Head of caudate nucleus (tissue), 42 donors: ENCODE measurements around the gene ADCK1.

Experiments used
- DNase-seq, 42 donors: peaks; one replicate each; pipeline versions ENCODE4 v3.0.0 to v3.0.0-alpha.2; 2020 to 2021; ENCODE audit warnings: mixed read lengths in 7 of 42
- intact Hi-C: fragments of 100-400 bp; cut with DNase I; formaldehyde crosslinking; loops from one replicate; pipeline ENCODE4 v1.15.0; 2022

ADCK1 gene

GRCh38 chr14:77859934-77860570, 60.1 kb downstream of the ADCK1 start:
- peak in 4 of 42 donors; percentile 20 to 46 (median 35) for DNase-seq
- intact Hi-C loops, result loop anchor here (5.0 to 10.0 kb wide), 3 partner anchors 127 to 735 kb away; no protein-coding TSS in a partner anchor

- peak in 38 of 42 donors; percentile 26 to 87 (median 60) for DNase-seq
- intact Hi-C loops, result loop anchor here (5.0 to 10.0 kb wide), 3 partner anchors 126 to 734 kb away; no protein-coding TSS in a partner anchor
These were observed 61.3 kb downstream of the ADCK1 start for GRCh38 chr14:77861201-77861600.

- intact Hi-C loops, result loop anchor here (5.0 to 10.0 kb wide), 3 partner anchors 125 to 733 kb away; no protein-coding TSS in a partner anchor
- peak; percentile 42 to 97 (median 88) for DNase-seq
These were observed 62.4 kb downstream of the ADCK1 start for GRCh38 chr14:77862154-77862786.

DNA sequence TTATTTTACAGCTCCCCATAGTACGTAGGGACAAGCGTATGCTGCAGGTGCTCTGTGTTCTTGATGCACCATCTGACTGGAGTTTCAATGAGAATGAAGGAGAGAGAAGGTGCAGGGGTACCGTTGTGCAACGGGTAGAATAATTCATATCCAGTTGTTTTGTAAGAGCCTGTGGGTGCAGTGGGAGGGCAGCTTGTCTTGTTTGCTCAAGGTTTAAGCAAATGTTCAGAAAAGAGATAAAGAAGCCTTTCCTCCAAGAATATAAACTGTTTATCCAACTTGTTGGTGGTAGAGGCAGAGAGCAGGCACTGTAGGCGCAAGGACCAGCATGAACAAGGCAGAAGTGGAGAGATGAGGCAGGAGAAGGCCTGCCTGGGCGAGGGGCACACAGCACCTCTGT, 64.2 kb downstream of the ADCK1 start:
- intact Hi-C loops, result loop anchor here (5.0 to 10.0 kb wide), 3 partner anchors 123 to 731 kb away; no protein-coding TSS in a partner anchor

GRCh38 chr14:77864580-77864979, 64.7 kb downstream of the ADCK1 start:
- no peak for DNase-seq
- intact Hi-C loops, result loop anchor here (5.0 to 10.0 kb wide), 3 partner anchors 123 to 730 kb away; no protein-coding TSS in a partner anchor

More for the DNA sequence above, 64.2 kb downstream of the ADCK1 start:
- DNase-seq, result peak in 3 of 42 donors; percentile 25 to 41 (median 28)

GRCh38 chr14:77865455-77865854, 65.5 kb downstream of the ADCK1 start:
- intact Hi-C loops, result loop anchor here (10.0 kb wide), 2 partner anchors 289 to 729 kb away; no protein-coding TSS in a partner anchor

GRCh38 chr14:77866932-77867331, 67.0 kb downstream of the ADCK1 start:
- intact Hi-C loops, result loop anchor here (10.0 kb wide), 2 partner anchors 288 to 728 kb away; no protein-coding TSS in a partner anchor
- no peak for DNase-seq

More at GRCh38 chr14:77865455-77865854, 65.5 kb downstream of the ADCK1 start:
- DNase-seq, result no peak

- intact Hi-C loops, result loop anchor here (10.0 kb wide), 2 partner anchors 287 to 727 kb away; no protein-coding TSS in a partner anchor
- DNase-seq, result no peak
These were observed 67.6 kb downstream of the ADCK1 start for GRCh38 chr14:77867476-77867875.

DNA sequence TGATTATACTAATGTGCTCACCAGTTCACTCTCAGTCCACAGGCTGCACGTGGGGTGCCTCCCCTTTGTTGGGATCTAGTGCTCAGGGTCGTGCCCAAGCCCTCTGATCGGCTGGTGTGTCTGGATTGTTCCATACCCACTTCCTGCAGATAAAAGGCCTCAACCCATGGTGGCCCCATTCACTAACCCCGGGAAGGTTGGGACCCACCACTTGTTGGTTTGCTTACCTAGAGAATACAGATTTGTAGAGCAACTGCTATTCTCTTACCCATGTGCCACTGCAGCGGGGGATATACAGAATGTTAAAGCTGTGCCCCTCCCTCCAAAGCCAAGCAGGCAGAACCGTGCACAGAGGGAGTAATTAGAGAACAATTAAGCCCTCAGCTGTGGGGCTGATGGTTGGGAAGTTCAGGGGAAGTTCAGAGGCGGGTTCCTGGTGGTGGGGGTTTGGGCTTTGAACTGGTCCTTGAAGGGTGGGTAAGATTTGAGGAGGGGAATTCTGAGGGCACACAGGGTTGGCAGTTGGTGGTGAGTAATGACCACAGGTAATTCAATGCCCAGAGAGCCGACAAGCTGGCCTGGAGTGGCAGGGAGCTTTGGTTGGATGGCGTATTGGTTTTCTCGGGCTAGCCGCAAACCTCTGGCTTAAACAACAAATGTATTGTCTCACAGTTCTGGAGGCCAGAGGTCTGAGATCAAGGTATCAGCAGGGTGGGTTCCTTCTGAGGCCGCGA, 68.8 kb downstream of the ADCK1 start:
- DNase-seq, result no peak
- intact Hi-C loops, result loop anchor here (10.0 kb wide), 2 partner anchors 286 to 726 kb away; no protein-coding TSS in a partner anchor

- intact Hi-C loops, result loop anchor here (10.0 kb wide), 2 partner anchors 285 to 725 kb away; no protein-coding TSS in a partner anchor
- DNase-seq, result no peak
These were observed 69.4 kb downstream of the ADCK1 start for GRCh38 chr14:77869340-77869739.

DNA sequence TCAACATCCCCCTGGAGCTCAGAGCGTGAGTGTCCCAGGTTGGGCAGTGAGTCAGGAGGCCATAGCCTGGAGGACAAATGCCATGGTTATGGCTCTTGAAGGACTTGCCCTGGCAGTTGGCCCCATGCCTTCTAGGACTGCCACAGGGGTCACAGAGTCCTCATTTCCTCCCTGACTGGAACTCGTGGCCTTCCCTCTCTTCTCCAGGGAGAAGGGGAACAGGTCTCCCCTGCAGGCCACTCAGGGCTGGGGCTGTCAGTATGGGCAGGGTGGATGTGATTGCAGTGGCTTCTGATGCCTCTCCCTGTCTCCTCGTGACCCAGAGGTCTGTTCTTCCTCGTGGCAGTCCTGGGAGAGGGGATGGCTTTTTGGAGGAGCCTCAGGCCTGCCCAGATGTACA, 70.7 kb downstream of the ADCK1 start:
- intact Hi-C loops, result no loop called here
- DNase-seq, result no peak

- intact Hi-C loops, result no loop called here
- DNase-seq, result no peak
These were observed 72.2 kb downstream of the ADCK1 start for GRCh38 chr14:77872152-77872551.

GRCh38 chr14:77872983-77873382, 73.1 kb downstream of the ADCK1 start:
- intact Hi-C loops, result no loop called here

DNA sequence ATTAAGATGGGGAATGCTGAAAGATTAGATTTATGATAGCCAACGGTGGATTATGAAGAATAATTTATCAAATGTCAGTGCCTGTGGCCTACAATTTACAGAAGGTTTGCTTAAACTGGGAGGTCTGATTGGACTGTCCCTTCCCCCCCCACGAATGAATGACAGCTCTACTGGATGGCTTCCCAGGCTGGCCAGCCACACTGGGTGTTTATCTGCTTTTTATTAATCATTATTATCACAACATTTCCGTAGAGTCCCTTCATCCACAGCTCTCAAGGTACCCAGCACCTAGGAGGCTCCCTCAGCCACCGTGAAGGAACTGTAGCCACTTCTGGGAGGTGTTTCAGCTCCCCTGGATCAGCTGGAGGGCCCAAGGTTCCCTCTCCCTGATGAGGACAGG, 78.9 kb downstream of the ADCK1 start:
- DNase-seq, result no peak
- intact Hi-C loops, result no loop called here

More at GRCh38 chr14:77872983-77873382, 73.1 kb downstream of the ADCK1 start:
- no peak for DNase-seq

DNA sequence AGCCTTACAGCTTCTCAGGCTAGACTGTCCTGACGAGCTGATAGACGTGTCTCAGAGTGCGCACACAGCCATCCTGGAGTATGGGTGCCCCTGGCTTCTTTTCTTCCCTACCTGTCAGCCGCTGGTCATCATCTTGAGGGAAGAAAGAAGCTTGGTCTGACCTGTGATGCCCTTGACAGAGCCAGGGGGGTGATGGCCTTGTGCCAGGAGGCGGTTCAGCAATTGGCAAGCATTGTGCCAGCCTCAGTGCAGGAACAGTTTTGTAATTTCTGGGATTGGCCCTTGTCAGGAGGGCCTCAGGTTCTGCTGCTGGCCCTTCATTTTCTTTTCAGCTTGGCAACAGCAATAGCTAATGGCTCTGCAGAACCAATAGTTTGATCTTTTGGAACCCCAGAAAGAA, 80.1 kb downstream of the ADCK1 start:
- intact Hi-C loops, result no loop called here
- DNase-seq, result no peak

DNA sequence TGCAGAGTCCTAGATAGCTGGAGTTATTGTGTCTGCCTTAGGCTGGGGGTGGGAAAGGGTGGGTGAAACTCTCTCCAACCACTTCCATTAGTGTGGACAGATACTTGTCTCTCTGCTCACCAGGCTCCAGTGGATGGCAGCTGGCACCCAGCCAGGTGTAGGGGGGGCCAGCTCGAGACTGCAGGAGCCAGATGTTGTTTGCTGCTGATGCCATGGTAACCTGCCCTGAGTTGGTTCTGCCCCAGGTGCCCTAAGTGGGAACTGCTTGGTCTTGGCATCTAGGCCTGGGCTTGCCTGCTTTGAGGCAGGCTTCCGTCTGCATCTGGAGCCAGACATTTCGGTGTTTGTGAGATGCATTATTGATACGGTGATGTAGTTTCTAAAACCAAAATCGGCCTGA, 82.2 kb downstream of the ADCK1 start:
- DNase-seq, result peak in 40 of 42 donors; percentile 11 to 81 (median 54)
- intact Hi-C loops, result no loop called here

DNA sequence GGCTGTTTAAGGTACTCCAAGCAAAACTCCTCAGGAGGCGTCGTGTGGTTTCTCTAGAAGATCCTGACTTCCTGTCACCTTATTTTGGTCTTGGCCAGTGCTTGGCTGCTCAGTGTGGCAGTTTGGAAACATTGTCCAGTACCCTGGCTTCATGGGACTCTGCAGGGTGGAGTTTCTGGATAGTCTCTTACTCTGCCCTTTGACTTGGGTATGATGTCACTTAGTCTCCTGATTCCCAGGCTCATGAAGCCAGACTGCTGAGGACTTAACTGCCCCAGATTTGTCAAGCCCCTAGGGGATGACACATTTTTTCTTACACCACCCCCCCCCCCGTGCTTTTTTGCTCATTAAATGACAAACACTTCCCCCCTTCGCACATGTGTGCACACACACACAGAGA, 82.7 kb downstream of the ADCK1 start:
- intact Hi-C loops, result no loop called here
- no peak for DNase-seq

GRCh38 chr14:77883131-77883846, 83.4 kb downstream of the ADCK1 start:
- peak in 5 of 42 donors; percentile 27 to 47 (median 34) for DNase-seq
- intact Hi-C loops, result no loop called here

GRCh38 chr14:77883847-77884238, 83.9 kb downstream of the ADCK1 start:
- intact Hi-C loops, result no loop called here
- peak in 7 of 42 donors; percentile 14 to 39 (median 30) for DNase-seq
